ENCODE data around the gene LMO4.

- TF ChIP-seq YY1 (IDR thresholded peaks at IDR 0.05; ENCODE audit: insufficient read depth, insufficient read length) (no peak), ZNF274 (IDR thresholded peaks at IDR 0.05; ENCODE audit: low read depth, low read length) (no peak)
These were observed 32.5 kb upstream of the LMO4 start for GRCh38 chr1:87296206-87296605.
